ENCODE measurements around the gene GNL3.
"Not testable (repeated sequence)": the region's sequence is repeated elsewhere in the genome, so short reads cannot be mapped to it uniquely, and the experiment has no call there.

GNL3 gene

DNA sequence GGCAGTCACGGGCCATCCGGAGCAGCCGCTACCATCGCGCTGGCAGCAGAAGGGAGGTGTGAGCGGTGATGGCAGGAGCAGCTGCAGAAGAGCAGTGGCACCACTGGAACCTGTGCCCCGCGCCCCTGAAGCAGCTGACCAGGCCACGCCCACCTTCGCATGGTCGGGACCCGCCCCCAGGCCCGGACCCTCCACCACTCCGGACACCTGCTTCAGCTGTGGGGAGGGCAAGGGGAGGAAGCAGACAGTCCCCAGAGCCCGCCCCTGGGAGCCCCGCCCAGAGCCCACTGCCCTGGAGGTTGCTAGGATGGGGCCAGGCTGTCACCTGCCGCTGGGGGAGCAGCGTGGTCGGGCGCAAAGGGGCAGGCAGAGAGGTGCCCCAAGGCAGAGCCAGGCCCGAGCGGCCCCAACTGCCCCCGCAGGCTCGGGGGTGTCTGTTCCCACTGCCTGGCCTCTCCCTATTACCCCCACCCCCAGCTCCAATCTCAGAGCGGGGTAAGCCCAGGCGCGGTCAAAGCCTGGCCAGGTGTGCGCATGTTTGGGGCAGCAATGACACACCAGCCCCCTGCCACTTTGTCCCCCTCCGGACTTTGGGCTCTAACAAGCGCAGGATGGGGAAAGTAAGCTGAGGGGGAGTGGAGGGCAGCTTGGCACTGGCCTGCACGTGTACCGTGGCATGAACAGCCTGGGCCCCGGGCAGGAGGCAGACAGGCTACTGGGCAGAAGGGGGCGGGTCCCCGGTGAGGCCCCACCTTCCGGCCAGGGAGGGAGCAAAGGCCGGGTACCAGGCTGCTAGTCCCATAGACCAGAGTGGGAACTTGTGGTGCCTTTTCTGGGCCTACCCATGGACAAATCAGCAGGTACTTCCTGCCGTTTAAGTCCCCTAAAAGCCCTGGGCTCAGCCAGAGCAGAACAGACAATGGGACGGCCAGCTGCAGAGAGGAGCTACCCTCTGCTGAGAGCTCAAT is 28.8 kb downstream of the GNL3 start:
- H3K4me1 ChIP-seq (ENCODE audit: control insufficient read depth in 5 of 5, insufficient read depth in 5 of 5, low read length in 5 of 5) = peaks cover 0 to 6% (median 0%) of the 10 kb centered on the region in 5 donors
- no peak overlapping the region for H3K27ac ChIP-seq (ENCODE audit: low read depth, low read length)
- H3K9me3 ChIP-seq (ENCODE audit: control insufficient read depth in 5 of 5, low read length in 5 of 5) = no peaks in the 10 kb centered on the region
- H3K4me3 ChIP-seq (ENCODE audit: low read depth in 1 of 5, low read length in 5 of 5) = no peak overlapping the region
- no peaks in the 10 kb centered on the region for H3K27me3 ChIP-seq (ENCODE audit: control insufficient read depth in 5 of 5, insufficient read depth in 4 of 5, low read length in 5 of 5)
- H3K36me3 ChIP-seq (ENCODE audit: control insufficient read depth in 5 of 5, insufficient read depth in 5 of 5, low read length in 5 of 5) = peaks cover 0 to 13% (median 6%) of the 10 kb centered on the region in 5 donors
- H3K9ac ChIP-seq (ENCODE audit: low read length in 5 of 5) = no peak overlapping the region

- H3K36me3 ChIP-seq (ENCODE audit: control insufficient read depth in 5 of 5, insufficient read depth in 5 of 5, low read length in 5 of 5) = peaks cover 0 to 13% (median 3%) of the 10 kb centered on the region in 5 donors
- no peaks in the 10 kb centered on the region for H3K9me3 ChIP-seq (ENCODE audit: control insufficient read depth in 5 of 5, low read length in 5 of 5)
- no peaks in the 10 kb centered on the region for H3K27me3 ChIP-seq (ENCODE audit: control insufficient read depth in 5 of 5, insufficient read depth in 4 of 5, low read length in 5 of 5)
- no peak overlapping the region for H3K9ac ChIP-seq (ENCODE audit: low read length in 5 of 5)
- H3K27ac ChIP-seq (ENCODE audit: low read depth, low read length) = no peak overlapping the region
- H3K4me1 ChIP-seq (ENCODE audit: control insufficient read depth in 5 of 5, insufficient read depth in 5 of 5, low read length in 5 of 5) = peaks cover 0 to 6% (median 0%) of the 10 kb centered on the region in 5 donors
- H3K4me3 ChIP-seq (ENCODE audit: low read depth in 1 of 5, low read length in 5 of 5) = no peak overlapping the region
These were observed 30.0 kb downstream of the GNL3 start for GRCh38 chr3:52715714-52716305.

- Histone ChIP-seq H3K27me3 (ENCODE audit: control insufficient read depth in 5 of 5, insufficient read depth in 4 of 5, low read length in 5 of 5) (no peaks in the 10 kb centered on the region), H3K9me3 (ENCODE audit: control insufficient read depth in 5 of 5, low read length in 5 of 5) (no peaks in the 10 kb centered on the region), H3K4me1 (ENCODE audit: control insufficient read depth in 5 of 5, insufficient read depth in 5 of 5, low read length in 5 of 5) (peaks cover 0 to 4% (median 0%) of the 10 kb centered on the region in 5 donors), H3K9ac (ENCODE audit: low read length in 5 of 5) (no peak overlapping the region), H3K36me3 (ENCODE audit: control insufficient read depth in 5 of 5, insufficient read depth in 5 of 5, low read length in 5 of 5) (peaks cover 0 to 12% (median 3%) of the 10 kb centered on the region in 5 donors), H3K4me3 (ENCODE audit: low read depth in 1 of 5, low read length in 5 of 5) (no peak overlapping the region), H3K27ac (ENCODE audit: low read depth, low read length) (no peak overlapping the region)
These were observed 33.8 kb downstream of the GNL3 start for GRCh38 chr3:52719618-52720017.

DNA sequence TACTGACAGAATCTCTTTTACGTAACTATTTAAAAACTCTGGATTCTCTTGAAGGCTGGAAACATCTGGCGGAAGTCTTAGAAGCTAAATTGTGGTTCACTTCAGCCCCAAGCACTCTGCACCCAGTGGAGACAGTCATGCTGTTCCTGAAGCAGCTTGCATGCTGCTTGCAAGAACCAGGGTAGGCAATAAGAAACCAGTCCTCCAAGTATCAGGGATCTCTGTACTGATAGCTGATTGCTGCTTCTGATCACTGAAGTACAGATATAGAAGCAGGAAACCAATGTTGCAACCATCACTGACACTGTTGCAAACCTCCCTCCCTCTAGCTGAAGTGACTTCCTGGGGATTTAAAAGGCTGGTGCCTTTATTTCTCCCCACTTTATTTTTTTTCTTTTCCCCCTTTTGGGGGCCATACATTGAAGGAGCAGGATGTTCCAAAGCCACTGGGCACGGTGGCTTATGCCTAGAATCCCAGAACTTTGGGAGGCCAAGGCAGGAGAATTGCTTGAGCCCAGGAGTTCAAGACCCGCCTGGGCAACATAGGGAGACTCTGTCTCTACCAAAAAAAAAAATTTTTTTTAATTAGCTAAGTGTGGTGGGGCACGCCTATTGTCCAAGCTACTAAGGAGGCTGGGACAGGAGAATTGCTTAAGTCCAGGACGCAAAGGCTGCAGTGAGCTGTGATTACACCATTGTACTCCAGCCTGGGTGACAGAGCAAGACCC is 35.3 kb downstream of the GNL3 start:
- H3K27ac ChIP-seq (ENCODE audit: low read depth, low read length) = no peak overlapping the region
- no peak overlapping the region for H3K9ac ChIP-seq (ENCODE audit: low read length in 5 of 5)
- H3K4me1 ChIP-seq (ENCODE audit: control insufficient read depth in 5 of 5, insufficient read depth in 5 of 5, low read length in 5 of 5) = peaks cover 0 to 4% (median 0%) of the 10 kb centered on the region in 5 donors
- H3K9me3 ChIP-seq (ENCODE audit: control insufficient read depth in 5 of 5, low read length in 5 of 5) = no peaks in the 10 kb centered on the region
- no peaks in the 10 kb centered on the region for H3K27me3 ChIP-seq (ENCODE audit: control insufficient read depth in 5 of 5, insufficient read depth in 4 of 5, low read length in 5 of 5)
- H3K4me3 ChIP-seq (ENCODE audit: low read depth in 1 of 5, low read length in 5 of 5) = no peak overlapping the region
- H3K36me3 ChIP-seq (ENCODE audit: control insufficient read depth in 5 of 5, insufficient read depth in 5 of 5, low read length in 5 of 5) = peaks cover 0 to 12% (median 3%) of the 10 kb centered on the region in 5 donors

GRCh38 chr3:52721730-52722008 is 35.8 kb downstream of the GNL3 start:
- Histone ChIP-seq H3K27ac (ENCODE audit: low read depth, low read length) (no peak overlapping the region), H3K36me3 (ENCODE audit: control insufficient read depth in 5 of 5, insufficient read depth in 5 of 5, low read length in 5 of 5) (peaks cover 0 to 12% (median 3%) of the 10 kb centered on the region in 5 donors), H3K4me3 (ENCODE audit: low read depth in 1 of 5, low read length in 5 of 5) (no peak overlapping the region), H3K9ac (ENCODE audit: low read length in 5 of 5) (no peak overlapping the region), H3K4me1 (ENCODE audit: control insufficient read depth in 5 of 5, insufficient read depth in 5 of 5, low read length in 5 of 5) (peaks cover 0 to 4% (median 0%) of the 10 kb centered on the region in 5 donors), H3K27me3 (ENCODE audit: control insufficient read depth in 5 of 5, insufficient read depth in 4 of 5, low read length in 5 of 5) (no peaks in the 10 kb centered on the region), H3K9me3 (ENCODE audit: control insufficient read depth in 5 of 5, low read length in 5 of 5) (no peaks in the 10 kb centered on the region)

GRCh38 chr3:52722491-52722890 is 36.7 kb downstream of the GNL3 start:
- no peaks in the 10 kb centered on the region for H3K27me3 ChIP-seq (ENCODE audit: control insufficient read depth in 5 of 5, insufficient read depth in 4 of 5, low read length in 5 of 5)
- peaks cover 0 to 12% (median 3%) of the 10 kb centered on the region in 5 donors for H3K36me3 ChIP-seq (ENCODE audit: control insufficient read depth in 5 of 5, insufficient read depth in 5 of 5, low read length in 5 of 5)
- H3K4me3 ChIP-seq (ENCODE audit: low read depth in 1 of 5, low read length in 5 of 5) = no peak overlapping the region
- H3K9ac ChIP-seq (ENCODE audit: low read length in 5 of 5) = no peak overlapping the region
- peaks cover 0 to 4% (median 0%) of the 10 kb centered on the region in 5 donors for H3K4me1 ChIP-seq (ENCODE audit: control insufficient read depth in 5 of 5, insufficient read depth in 5 of 5, low read length in 5 of 5)
- H3K9me3 ChIP-seq (ENCODE audit: control insufficient read depth in 5 of 5, low read length in 5 of 5) = no peaks in the 10 kb centered on the region
- no peak overlapping the region for H3K27ac ChIP-seq (ENCODE audit: low read depth, low read length)

- Histone ChIP-seq H3K4me3 (ENCODE audit: low read depth in 1 of 5, low read length in 5 of 5) (no peak overlapping the region), H3K27me3 (ENCODE audit: control insufficient read depth in 5 of 5, insufficient read depth in 4 of 5, low read length in 5 of 5) (no peaks in the 10 kb centered on the region), H3K9ac (ENCODE audit: low read length in 5 of 5) (no peak overlapping the region), H3K36me3 (ENCODE audit: control insufficient read depth in 5 of 5, insufficient read depth in 5 of 5, low read length in 5 of 5) (peaks cover 0 to 7% (median 2%) of the 10 kb centered on the region in 5 donors), H3K9me3 (ENCODE audit: control insufficient read depth in 5 of 5, low read length in 5 of 5) (no peaks in the 10 kb centered on the region), H3K4me1 (ENCODE audit: control insufficient read depth in 5 of 5, insufficient read depth in 5 of 5, low read length in 5 of 5) (peaks cover 0 to 4% (median 0%) of the 10 kb centered on the region in 5 donors), H3K27ac (ENCODE audit: low read depth, low read length) (no peak overlapping the region)
These were observed 38.1 kb downstream of the GNL3 start for GRCh38 chr3:52723935-52724334.

- no peaks in the 10 kb centered on the region for H3K9me3 ChIP-seq (ENCODE audit: control insufficient read depth in 5 of 5, low read length in 5 of 5)
- no peak overlapping the region for H3K27ac ChIP-seq (ENCODE audit: low read depth, low read length)
- H3K9ac ChIP-seq (ENCODE audit: low read length in 5 of 5) = no peak overlapping the region
- H3K27me3 ChIP-seq (ENCODE audit: control insufficient read depth in 5 of 5, insufficient read depth in 4 of 5, low read length in 5 of 5) = no peaks in the 10 kb centered on the region
- H3K4me3 ChIP-seq (ENCODE audit: low read depth in 1 of 5, low read length in 5 of 5) = no peak overlapping the region
- H3K36me3 ChIP-seq (ENCODE audit: control insufficient read depth in 5 of 5, insufficient read depth in 5 of 5, low read length in 5 of 5) = peaks cover 0 to 3% (median 0%) of the 10 kb centered on the region in 5 donors
- peaks cover 0 to 4% (median 0%) of the 10 kb centered on the region in 5 donors for H3K4me1 ChIP-seq (ENCODE audit: control insufficient read depth in 5 of 5, insufficient read depth in 5 of 5, low read length in 5 of 5)
These were observed 38.7 kb downstream of the GNL3 start for GRCh38 chr3:52724511-52724910.

- H3K9ac ChIP-seq (ENCODE audit: low read length in 5 of 5); H3K9me3 ChIP-seq (ENCODE audit: control insufficient read depth in 5 of 5, low read length in 5 of 5); H3K4me3 ChIP-seq (ENCODE audit: low read depth in 1 of 5, low read length in 5 of 5); H3K27ac ChIP-seq (ENCODE audit: low read depth, low read length); H3K4me1 ChIP-seq (ENCODE audit: control insufficient read depth in 5 of 5, insufficient read depth in 5 of 5, low read length in 5 of 5); H3K27me3 ChIP-seq (ENCODE audit: control insufficient read depth in 5 of 5, insufficient read depth in 4 of 5, low read length in 5 of 5): not testable (repeated sequence)
- H3K36me3 ChIP-seq (ENCODE audit: control insufficient read depth in 5 of 5, insufficient read depth in 5 of 5, low read length in 5 of 5) = peaks cover 11 to 27% (median 18%) of the 10 kb centered on the region in 5 donors
These were observed 42.9 kb downstream of the GNL3 start for GRCh38 chr3:52728753-52729152.

DNA sequence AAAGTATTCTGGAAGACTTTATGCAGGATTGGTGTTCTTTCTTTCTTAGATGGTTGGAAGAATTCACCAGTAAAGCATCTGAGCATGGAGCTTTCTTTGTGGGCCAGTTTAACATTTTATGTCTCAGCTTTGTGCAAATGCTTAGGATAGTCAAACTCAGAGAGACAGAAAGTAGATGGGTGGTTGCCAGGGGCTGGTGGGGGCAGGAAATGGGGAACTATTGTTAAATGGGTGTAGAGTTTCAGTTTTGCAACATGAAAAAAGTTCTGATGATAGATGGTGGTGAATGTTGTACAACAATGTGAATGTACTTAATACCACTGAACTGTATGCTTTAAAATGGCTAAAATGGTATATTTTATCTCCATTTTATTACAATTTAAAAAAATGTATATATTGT is 44.8 kb downstream of the GNL3 start:
- no peaks in the 10 kb centered on the region for H3K27me3 ChIP-seq (ENCODE audit: control insufficient read depth in 5 of 5, insufficient read depth in 4 of 5, low read length in 5 of 5)
- no peak overlapping the region for H3K9ac ChIP-seq (ENCODE audit: low read length in 5 of 5)
- H3K27ac ChIP-seq (ENCODE audit: low read depth, low read length) = no peak overlapping the region
- no peaks in the 10 kb centered on the region for H3K4me1 ChIP-seq (ENCODE audit: control insufficient read depth in 5 of 5, insufficient read depth in 5 of 5, low read length in 5 of 5)
- H3K9me3 ChIP-seq (ENCODE audit: control insufficient read depth in 5 of 5, low read length in 5 of 5) = no peaks in the 10 kb centered on the region
- no peak overlapping the region for H3K4me3 ChIP-seq (ENCODE audit: low read depth in 1 of 5, low read length in 5 of 5)
- peaks cover 17 to 31% (median 25%) of the 10 kb centered on the region in 5 donors for H3K36me3 ChIP-seq (ENCODE audit: control insufficient read depth in 5 of 5, insufficient read depth in 5 of 5, low read length in 5 of 5)
